GM18507 (cell line): Measurements from ENCODE around the gene ACAD11.
"Not testable (repeated sequence)": the region's sequence is repeated elsewhere in the genome, so short reads cannot be mapped to it uniquely, and the experiment has no call there.

Experiments used
- DNase-seq: peaks from one replicate; pipeline ENCODE4 v3.0.0; 2011; ENCODE audit warnings: low read depth; ENCODE audit not compliant: insufficient read length; ENCODE audit errors: extremely low spot score
- FAIRE-seq: peaks from 2 replicates; lab custom pipeline; 2011; peaks lifted over from hg19 to GRCh38; lab: Jason Lieb, UNC

The ACAD11 gene

DNA sequence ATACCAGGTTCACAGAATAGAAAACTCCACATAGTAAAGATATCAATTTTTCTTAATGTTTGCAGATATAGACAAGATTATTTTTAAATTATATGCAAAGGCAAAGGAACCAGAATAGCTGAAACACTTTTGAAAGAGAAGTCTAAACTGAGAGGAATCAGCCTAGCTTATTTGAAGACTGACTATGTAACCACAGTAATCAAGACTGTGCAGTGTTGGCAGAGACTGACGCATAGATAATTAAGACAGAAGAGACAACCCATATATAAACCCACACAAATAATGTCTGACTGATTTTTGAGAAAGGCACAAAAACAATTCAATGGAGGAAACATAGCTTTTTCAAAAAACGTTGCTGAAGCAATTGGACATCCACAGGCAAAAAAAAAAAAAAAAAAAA lies 91.2 kb downstream of the ACAD11 start:
- DNase-seq = no peak
- peak; percentile 5 for FAIRE-seq

DNA sequence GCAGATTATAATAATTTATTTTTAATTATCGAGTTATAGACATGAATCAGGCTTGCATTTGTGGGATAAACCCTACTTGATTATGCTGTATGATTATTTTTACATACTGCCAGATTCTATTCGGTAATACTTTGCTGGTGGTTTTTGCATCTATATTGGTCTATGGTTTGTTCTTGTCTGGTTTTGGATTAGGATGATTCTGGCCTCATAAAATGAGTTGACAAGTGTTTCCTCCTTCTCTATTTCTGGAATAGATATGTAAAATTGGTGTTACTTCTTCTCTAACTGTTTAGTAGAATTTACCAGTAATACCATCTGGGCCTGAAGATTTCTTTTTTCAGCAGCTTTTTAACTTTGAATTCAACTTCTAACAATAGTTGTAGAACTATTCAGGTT lies 95.5 kb downstream of the ACAD11 start:
- DNase-seq = no peak
- FAIRE-seq = peak; percentile 15

DNA sequence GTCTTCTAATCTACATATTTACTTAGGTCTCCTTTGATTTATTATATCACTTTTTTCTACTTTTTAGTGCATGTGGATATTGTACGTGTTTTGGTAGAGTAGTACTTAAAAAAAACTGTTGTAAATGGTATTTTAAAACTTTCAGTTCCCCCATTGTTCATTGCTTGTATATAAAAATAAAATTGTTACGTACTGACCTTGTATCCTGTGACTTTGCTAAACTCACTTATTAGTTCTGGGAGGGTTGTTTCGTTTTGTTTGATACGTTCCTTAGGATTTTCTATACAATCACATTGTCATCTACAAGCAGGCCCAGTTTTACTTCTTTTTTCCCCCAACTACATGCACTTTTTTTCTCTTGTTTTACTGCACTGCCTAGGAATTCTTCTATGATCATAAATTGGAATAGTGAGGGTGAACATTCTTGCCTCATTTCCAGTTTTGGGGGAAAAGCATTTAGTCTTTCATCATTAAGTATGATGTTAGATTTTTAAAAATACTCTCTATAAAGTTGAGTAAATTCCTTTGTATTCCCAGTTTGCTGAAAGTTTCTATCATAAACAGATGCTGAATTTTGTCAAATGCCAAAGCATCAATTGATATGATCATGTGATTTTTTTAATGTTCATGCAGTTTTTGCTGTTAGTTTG lies 96.1 kb downstream of the ACAD11 start:
- FAIRE-seq (no peak), DNase-seq (no peak)

GRCh38 chr3:132561003-132561402 lies 98.6 kb downstream of the ACAD11 start:
- no peak for DNase-seq
- no peak for FAIRE-seq

- DNase-seq (no peak), FAIRE-seq (no peak)
Observed at GRCh38 chr3:132556508-132557159, 103.0 kb downstream of the ACAD11 start.

GRCh38 chr3:132556036-132556386 lies 103.6 kb downstream of the ACAD11 start:
- not testable (repeated sequence) for DNase-seq, FAIRE-seq

DNA sequence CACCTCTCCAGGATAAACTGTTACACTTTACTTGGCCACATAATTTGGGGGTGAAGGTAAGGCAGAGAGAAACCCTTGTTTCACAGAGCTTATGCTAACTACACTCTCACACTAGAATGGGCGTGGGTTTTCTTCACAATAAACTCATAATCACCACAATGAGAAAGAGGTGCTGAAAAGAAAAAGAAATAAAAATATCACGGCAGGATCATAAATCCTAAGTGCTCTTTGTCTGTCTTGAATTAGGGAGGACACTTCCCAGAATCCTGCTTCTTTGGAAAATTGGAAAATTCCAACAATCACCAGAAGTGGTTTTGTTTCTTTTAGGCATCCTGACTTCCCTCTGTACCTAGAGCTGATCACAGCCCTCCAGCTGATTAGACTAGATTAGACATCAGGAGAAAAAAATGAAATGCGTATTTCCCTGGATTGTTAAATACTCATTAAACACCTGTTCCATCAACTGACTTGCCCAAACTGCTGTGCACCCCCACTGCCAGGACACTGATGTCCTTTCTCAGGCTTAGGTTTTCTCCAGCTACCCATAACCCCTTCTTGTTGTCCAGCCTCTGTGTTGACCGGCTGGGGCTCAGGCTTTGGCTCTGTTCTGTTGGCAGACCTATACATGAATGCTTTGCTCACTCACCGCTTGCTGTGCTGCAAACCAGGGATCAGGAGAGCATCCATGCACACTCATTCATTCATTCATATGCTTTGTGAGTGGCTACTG lies 104.1 kb downstream of the ACAD11 start:
- no peak for DNase-seq
- no peak for FAIRE-seq

- no peak for DNase-seq
Observed at GRCh38 chr3:132554437-132554836, 105.2 kb downstream of the ACAD11 start.

GRCh38 chr3:132553826-132554225 lies 105.8 kb downstream of the ACAD11 start:
- DNase-seq (no peak), FAIRE-seq (no peak)

More at GRCh38 chr3:132554437-132554836, 105.2 kb downstream of the ACAD11 start:
- no peak for FAIRE-seq

DNA sequence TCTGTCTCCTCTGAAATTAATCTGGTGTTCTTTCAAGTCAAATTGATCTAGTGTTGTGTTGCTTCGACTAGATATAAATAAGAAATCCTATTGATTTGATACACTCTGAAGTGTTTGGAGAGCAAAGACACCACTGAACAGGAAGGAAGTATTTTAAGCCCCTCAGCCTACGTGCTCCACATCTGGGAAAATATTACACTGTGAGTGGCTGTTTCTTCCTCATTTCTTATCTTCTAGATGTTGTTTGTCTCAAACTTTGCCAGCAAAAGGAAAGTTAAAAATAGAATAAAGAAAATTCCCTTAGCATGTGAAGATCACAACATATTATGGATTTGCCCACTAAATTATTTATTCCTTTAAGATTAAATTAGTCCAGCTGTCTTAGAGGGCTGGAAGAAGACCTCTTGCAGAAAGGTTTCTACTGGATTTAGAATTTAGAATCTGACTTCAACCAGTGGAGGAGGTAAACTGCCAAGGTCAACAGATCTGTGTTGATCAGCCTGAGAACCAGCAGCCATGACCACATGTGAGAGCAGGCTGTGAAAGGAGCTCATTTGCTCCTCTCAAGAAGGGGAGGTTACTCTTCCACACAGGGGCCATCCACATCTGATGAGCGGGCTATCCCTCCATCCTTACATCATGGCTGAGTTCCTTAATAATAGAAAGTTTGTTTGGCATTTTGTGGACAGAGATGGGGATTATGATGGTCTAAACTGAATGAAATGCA lies 108.9 kb downstream of the ACAD11 start:
- FAIRE-seq (no peak), DNase-seq (no peak)

DNA sequence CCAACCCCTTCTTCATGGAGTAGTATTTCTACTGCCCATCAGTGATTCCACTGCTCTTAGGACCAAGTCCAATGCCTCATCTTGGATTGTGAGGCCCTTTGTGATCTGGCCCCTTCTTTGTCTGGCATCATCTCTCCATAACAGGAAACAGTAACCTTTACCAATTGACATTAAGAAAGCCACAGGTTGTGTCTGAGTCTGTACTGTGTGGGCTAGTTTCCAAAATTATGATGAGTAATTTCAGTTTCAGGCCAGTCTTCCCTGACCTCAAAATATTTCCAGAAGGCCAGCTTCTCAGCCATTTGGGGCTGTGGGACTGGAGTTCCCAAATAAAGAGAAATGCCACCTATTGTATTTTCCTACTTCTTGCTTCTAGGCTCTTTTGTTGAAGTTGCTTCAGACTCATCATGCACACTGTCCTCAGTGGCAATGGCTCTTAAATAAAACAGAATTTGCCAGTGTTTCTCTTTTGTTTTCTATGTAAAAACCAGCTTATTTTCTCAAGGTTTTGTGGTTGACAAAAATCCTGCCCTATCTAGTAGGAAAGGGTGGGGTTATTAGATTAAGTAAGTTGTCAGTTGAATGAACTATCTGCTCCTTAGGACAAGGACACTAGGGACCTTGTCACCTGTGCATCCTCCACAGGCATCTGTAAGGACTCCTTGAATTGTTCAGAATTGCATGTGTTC lies 109.6 kb downstream of the ACAD11 start:
- FAIRE-seq (peak; percentile 76), DNase-seq (no peak)

- no peak for DNase-seq
Observed at GRCh38 chr3:132549169-132549568, 110.4 kb downstream of the ACAD11 start.

GRCh38 chr3:132545471-132545870 lies 114.1 kb downstream of the ACAD11 start:
- DNase-seq (no peak), FAIRE-seq (no peak)

More at GRCh38 chr3:132549169-132549568, 110.4 kb downstream of the ACAD11 start:
- no peak for FAIRE-seq

DNA sequence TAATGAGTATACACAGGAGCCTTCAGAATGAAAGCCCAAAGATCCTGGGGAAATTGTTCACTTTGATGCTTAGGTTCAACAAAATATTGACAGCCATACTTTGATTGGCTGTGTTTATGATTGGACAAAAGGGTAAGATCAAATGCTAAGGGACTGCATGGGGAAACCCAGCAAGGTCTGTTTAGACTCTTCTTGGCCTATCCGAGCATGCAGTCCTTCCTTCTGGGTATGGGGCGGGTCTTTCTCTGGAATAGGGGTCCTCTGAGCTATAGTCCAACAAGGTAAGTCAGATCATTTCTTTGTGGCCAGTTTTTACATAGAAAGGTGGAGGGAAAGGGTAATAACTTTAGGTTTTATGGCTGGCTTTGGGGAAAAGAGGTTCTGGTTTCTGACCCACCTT lies 115.5 kb downstream of the ACAD11 start:
- DNase-seq = no peak
- no peak for FAIRE-seq

GRCh38 chr3:132543011-132543739 lies 116.4 kb downstream of the ACAD11 start:
- DNase-seq (no peak), FAIRE-seq (peak; percentile 51)

- peak; percentile 36 for FAIRE-seq
- no peak for DNase-seq
Observed at GRCh38 chr3:132542577-132542976, 117.0 kb downstream of the ACAD11 start.

DNA sequence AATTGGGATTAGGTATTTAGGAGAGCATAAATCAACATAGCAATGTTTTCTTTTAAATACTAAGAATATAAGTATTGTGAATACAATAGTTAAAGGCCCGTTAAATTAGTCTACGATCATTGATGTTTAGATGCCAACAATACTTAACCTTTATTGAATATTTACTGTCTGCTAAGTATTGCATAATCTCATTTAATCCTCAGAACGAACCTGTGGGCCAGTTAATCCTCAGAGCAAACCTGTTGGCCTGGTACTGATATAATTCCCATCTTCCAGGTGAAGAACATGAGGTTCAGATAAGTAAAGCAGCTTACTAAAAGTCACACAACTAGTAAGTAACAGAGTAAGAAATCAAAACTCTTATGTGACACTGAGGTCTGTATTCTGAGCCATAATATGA lies 119.9 kb downstream of the ACAD11 start:
- DNase-seq = no peak
- no peak for FAIRE-seq

GRCh38 chr3:132538072-132538471 lies 121.5 kb downstream of the ACAD11 start:
- FAIRE-seq = no peak
- DNase-seq = no peak

DNA sequence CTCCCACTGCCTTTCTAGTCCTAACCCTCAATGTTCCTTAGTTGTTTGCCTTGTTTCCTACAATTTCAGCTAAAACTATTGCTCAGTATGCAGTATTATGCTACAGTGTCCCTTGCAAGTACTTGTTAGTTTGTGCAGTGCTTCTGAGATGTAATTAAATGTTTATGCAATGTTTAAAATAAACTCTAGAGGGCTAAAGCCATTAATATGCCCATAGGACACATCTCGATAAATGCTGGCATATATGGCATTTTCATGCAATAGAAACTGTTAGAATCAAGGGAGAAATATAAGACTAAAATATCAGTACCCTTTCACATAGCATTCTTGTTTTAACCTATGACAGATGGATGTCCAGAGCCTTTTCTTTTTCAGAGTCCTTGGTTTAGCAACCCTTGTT lies 122.3 kb downstream of the ACAD11 start:
- no peak for FAIRE-seq
- DNase-seq = no peak
